Muscle of arm (tissue), 12 donors: ENCODE measurements around the gene TIPARP. TPM values are rescaled to one million over a fixed set of nuclear protein-coding genes. Genes with fewer than 3 reads are reported as not detected.
"Not testable (repeated sequence)": the region's sequence is repeated elsewhere in the genome, so short reads cannot be mapped to it uniquely, and the experiment has no call there.

ENCODE experiments used
- DNase-seq: peaks from one replicate; pipeline ENCODE4 v3.0.0-alpha.2; 2013
- polyA plus RNA-seq, 12 donors: library from polyadenylated mRNA; unstranded; fragments of 120-200 nt; gene quantifications; one replicate each; pipeline ENCODE4 v1.2.1, GENCODE V29; 2013; ENCODE audit not compliant: insufficient read length in 12 of 12

The TIPARP gene
- polyA plus RNA-seq, 12 donors: 7.9 to 18.6 (median 9.7) TPM; not detected in 1

GRCh38 chr3:156646958-156647357 is 27.4 kb upstream of the TIPARP start:
- no peak for DNase-seq

GRCh38 chr3:156648086-156648485 is 26.3 kb upstream of the TIPARP start:
- DNase-seq: no peak

GRCh38 chr3:156649681-156650080 is 24.7 kb upstream of the TIPARP start:
- DNase-seq: no peak

- DNase-seq: not testable (repeated sequence)
These were observed 21.7 kb upstream of the TIPARP start for GRCh38 chr3:156652661-156653060.

- no peak for DNase-seq
These were observed 19.6 kb upstream of the TIPARP start for GRCh38 chr3:156654834-156655233.

- no peak for DNase-seq
These were observed 18.4 kb upstream of the TIPARP start for GRCh38 chr3:156655819-156656550.

- DNase-seq: no peak
These were observed 16.9 kb upstream of the TIPARP start for GRCh38 chr3:156657440-156657839.

- no peak for DNase-seq
These were observed 16.3 kb upstream of the TIPARP start for GRCh38 chr3:156657862-156658731.

- DNase-seq: no peak
These were observed 15.7 kb upstream of the TIPARP start for GRCh38 chr3:156658732-156659090.

- no peak for DNase-seq
These were observed 15.1 kb upstream of the TIPARP start for GRCh38 chr3:156659260-156659659.

GRCh38 chr3:156661155-156661554 is 13.2 kb upstream of the TIPARP start:
- no peak for DNase-seq

GRCh38 chr3:156664011-156664830 is 10.2 kb upstream of the TIPARP start:
- DNase-seq: no peak

- no peak for DNase-seq
These were observed 9.6 kb upstream of the TIPARP start for GRCh38 chr3:156664831-156665178.

- DNase-seq: no peak
These were observed 9.1 kb upstream of the TIPARP start for GRCh38 chr3:156665291-156665690.

GRCh38 chr3:156666073-156666472 is 8.3 kb upstream of the TIPARP start:
- DNase-seq: no peak

- no peak for DNase-seq
These were observed 6.2 kb upstream of the TIPARP start for GRCh38 chr3:156668073-156668763.

- no peak for DNase-seq
These were observed 4.3 kb upstream of the TIPARP start for GRCh38 chr3:156670077-156670476.

GRCh38 chr3:156670652-156671051 is 3.7 kb upstream of the TIPARP start:
- DNase-seq: no peak

- DNase-seq: no peak
These were observed 701 bp upstream of the TIPARP start for GRCh38 chr3:156673732-156674045.

- peak; percentile 74 for DNase-seq
These were observed 780 bp downstream of the TIPARP start for GRCh38 chr3:156674911-156675829.
